Epithelial cell of proximal tubule (primary cell): Measurements from ENCODE around the gene GALNT18. TPM values are rescaled to one million over a fixed set of nuclear protein-coding genes. Genes with fewer than 3 reads are reported as not detected.

Source experiments
- DNase-seq: peaks from one replicate; pipeline ENCODE4 v3.0.0-alpha.2; 2011; ENCODE audit warnings: low read depth
- H3K4me3 ChIP-seq: 2 replicates; pipeline ENCODE4 v1.5.1; 2011; ENCODE audit warnings: low read depth, mild to moderate bottlenecking, low read length
- CTCF ChIP-seq: conservative IDR thresholded peaks from 2 replicates; pipeline ENCODE4 v1.5.1; 2012; ENCODE audit warnings: low read depth, mild to moderate bottlenecking, low read length
- total RNA-seq: library from RNA; depleted of rRNA; stranded (reverse); fragments of >200 nt; gene quantifications from 2 replicates; pipeline ENCODE4 v1.2.3, GENCODE V29; 2015

The GALNT18 gene
- total RNA-seq, 1 donor from 2014 or later = 7.8 TPM

- no peak for TF ChIP-seq CTCF
- no peak overlapping the region for H3K4me3 ChIP-seq
- DNase-seq = no peak
These were observed 332.1 kb downstream of the GALNT18 start for GRCh38 chr11:11289669-11290068.

- H3K4me3 ChIP-seq = no peak overlapping the region
These were observed 332.7 kb downstream of the GALNT18 start for GRCh38 chr11:11288972-11289616.

GRCh38 chr11:11284481-11284880 lies 337.3 kb downstream of the GALNT18 start:
- no peak for TF ChIP-seq CTCF
- H3K4me3 ChIP-seq = no peak overlapping the region
- DNase-seq = peak; percentile 9

More at GRCh38 chr11:11288972-11289616, 332.7 kb downstream of the GALNT18 start:
- DNase-seq = no peak
- TF ChIP-seq CTCF = no peak

- no peak overlapping the region for H3K4me3 ChIP-seq
- no peak for TF ChIP-seq CTCF
- no peak for DNase-seq
These were observed 340.2 kb downstream of the GALNT18 start for GRCh38 chr11:11281626-11282025.

GRCh38 chr11:11280826-11281225 lies 341.0 kb downstream of the GALNT18 start:
- TF ChIP-seq CTCF = no peak
- H3K4me3 ChIP-seq = no peak overlapping the region
- no peak for DNase-seq

- no peak for DNase-seq
- TF ChIP-seq CTCF = no peak
- H3K4me3 ChIP-seq = no peak overlapping the region
These were observed 341.7 kb downstream of the GALNT18 start for GRCh38 chr11:11279956-11280689.
